Activated CD4-positive, alpha-beta T cell treated with anti-CD3 and anti-CD28 coated beads for 36 hours (primary cell): ENCODE data around the gene IGSF21. TPM values are rescaled to one million over a fixed set of nuclear protein-coding genes. Genes with fewer than 3 reads are reported as not detected.
A peak's percentile ranks its signal among the peaks of the same experiment; 100 is the strongest.

Experiments
- ATAC-seq: fragments of 200-7000 bp; cut with Tn5 transposase; one replicate; pipeline ENCODE4 v1.10.0; 2021; ENCODE audit warnings: mild to moderate bottlenecking, moderate library complexity
- CTCF ChIA-PET: fragments of 350-600 bp; sonication (Branson Sonifier 250); formaldehyde crosslinking; loops from one replicate; lab custom pipeline; 2021; ENCODE audit warnings: antibody characterized with exemption; lab: Charles Lee
- POLR2A ChIA-PET: fragments of 350-600 bp; sonication (Branson Sonifier 250); formaldehyde crosslinking; loops from one replicate; lab custom pipeline; 2021; ENCODE audit warnings: antibody characterized with exemption, inconsistent platforms; lab: Charles Lee
- DNase-seq: peaks from one replicate; pipeline ENCODE4 v3.0.0-alpha.2; 2020
- H3K27ac Mint-ChIP-seq: one replicate; pipeline ENCODE4 v1.8.0; 2021; ENCODE audit warnings: mixed read lengths
- H3K27me3 Mint-ChIP-seq: one replicate; pipeline ENCODE4 v1.8.0; 2021; ENCODE audit warnings: mixed read lengths
- H3K36me3 Mint-ChIP-seq: one replicate; pipeline ENCODE4 v1.8.0; 2021; ENCODE audit warnings: low read depth, mixed read lengths
- H3K4me1 Mint-ChIP-seq: one replicate; pipeline ENCODE4 v1.8.0; 2021; ENCODE audit warnings: mixed read lengths
- H3K4me3 Mint-ChIP-seq: one replicate; pipeline ENCODE4 v1.8.0; 2021; ENCODE audit warnings: mild to moderate bottlenecking, moderate library complexity, mixed read lengths
- H3K9me3 Mint-ChIP-seq: one replicate; pipeline ENCODE4 v1.8.0; 2021; ENCODE audit warnings: low read depth, mixed read lengths
- intact Hi-C, 2 experiments: fragments of 100-400 bp; cut with DNase I in 1 of 2; cut with micrococcal nuclease in 1 of 2; formaldehyde crosslinking; loops; one replicate each; pipeline versions ENCODE4 v1.14.2 to v1.15.1; 2022 to 2024; cut with DNase I, micrococcal nuclease
- total RNA-seq, 2 experiments: library from RNA; stranded (reverse); gene quantifications; one replicate each; pipeline ENCODE4 v1.2.3, GENCODE V29; 2021

The IGSF21 gene
- total RNA-seq, 2 experiments from 2014 or later: not detected

DNA sequence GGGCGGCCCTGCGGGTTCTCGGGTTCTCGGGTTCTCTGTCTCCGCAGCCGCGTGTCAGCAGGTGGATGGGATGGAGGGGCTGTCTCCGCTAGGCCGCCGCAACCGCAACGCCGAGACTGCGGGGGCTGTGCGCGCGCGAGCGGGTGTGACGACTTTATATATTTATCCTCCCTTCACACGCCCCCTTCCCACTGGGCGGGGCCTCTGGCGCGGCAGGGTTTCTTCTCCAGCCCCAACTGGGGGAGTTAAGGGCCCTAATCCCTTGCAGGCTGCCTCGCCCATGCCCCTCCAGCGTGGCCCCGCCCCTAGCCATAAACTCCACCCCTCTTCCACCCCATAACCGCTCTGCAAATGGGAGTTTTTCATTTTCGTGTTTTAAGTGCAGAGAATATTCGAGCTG lies 3.4 kb downstream of the IGSF21 start:
- intact Hi-C loops: no loop called here
- H3K27me3 Mint-ChIP-seq: peaks cover 58% of the 10 kb centered on the region
- ChIA-PET POLR2A (no interaction called here), CTCF (no interaction called here)
- no peaks in the 10 kb centered on the region for H3K36me3 Mint-ChIP-seq
- ATAC-seq (peak; percentile 75), DNase-seq (peak; percentile 51)
- peak overlapping the region; percentile 31 for H3K4me3 Mint-ChIP-seq
- peaks cover 9% of the 10 kb centered on the region for H3K4me1 Mint-ChIP-seq
- H3K27ac Mint-ChIP-seq: no peak overlapping the region
- H3K9me3 Mint-ChIP-seq: no peaks in the 10 kb centered on the region

DNA sequence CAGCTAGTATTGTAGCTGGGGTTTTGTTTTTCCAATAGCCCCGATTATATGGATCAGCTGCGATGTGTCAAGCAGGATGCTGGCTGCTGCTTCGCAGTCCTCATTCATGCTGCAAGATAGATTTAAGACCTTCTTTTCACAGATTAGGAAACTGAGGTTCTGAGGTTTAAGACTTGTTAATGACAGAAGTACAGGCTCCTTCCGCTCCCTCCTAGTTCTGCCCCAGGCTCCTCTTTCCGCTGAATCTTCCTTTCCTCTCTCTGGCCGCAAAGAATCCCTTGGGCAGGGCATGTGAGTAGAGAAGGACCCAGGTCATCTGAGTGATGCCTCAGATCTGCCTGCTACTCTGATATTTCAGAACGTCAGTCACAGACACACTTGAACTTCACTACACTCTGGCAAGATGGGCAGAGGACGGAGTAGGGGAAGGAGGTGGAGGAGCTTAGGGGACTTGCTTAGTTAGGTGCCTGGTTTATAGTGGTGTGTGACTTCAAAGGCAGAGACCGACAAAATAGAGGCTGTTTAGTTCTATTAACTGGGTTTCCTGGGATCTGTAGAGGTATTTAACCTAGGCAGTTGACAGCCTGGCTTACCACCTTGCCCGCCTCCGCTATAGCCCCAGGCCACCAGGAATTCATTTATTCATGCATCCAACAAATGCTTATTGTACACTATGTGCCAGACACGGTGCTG lies 4.2 kb downstream of the IGSF21 start:
- no peak for ATAC-seq
- H3K4me1 Mint-ChIP-seq: peaks cover 9% of the 10 kb centered on the region
- CTCF ChIA-PET: interaction anchor here (0.6 kb wide), 1 partner anchor 188 kb away, joined by 3 read pairs; no protein-coding TSS in a partner anchor
- POLR2A ChIA-PET: no interaction called here
- no peaks in the 10 kb centered on the region for H3K9me3 Mint-ChIP-seq
- H3K36me3 Mint-ChIP-seq: no peaks in the 10 kb centered on the region
- H3K27me3 Mint-ChIP-seq: peaks cover 60% of the 10 kb centered on the region
- no peak for DNase-seq
- H3K27ac Mint-ChIP-seq: no peak overlapping the region
- no peak overlapping the region for H3K4me3 Mint-ChIP-seq
- intact Hi-C loops: no loop called here

DNA sequence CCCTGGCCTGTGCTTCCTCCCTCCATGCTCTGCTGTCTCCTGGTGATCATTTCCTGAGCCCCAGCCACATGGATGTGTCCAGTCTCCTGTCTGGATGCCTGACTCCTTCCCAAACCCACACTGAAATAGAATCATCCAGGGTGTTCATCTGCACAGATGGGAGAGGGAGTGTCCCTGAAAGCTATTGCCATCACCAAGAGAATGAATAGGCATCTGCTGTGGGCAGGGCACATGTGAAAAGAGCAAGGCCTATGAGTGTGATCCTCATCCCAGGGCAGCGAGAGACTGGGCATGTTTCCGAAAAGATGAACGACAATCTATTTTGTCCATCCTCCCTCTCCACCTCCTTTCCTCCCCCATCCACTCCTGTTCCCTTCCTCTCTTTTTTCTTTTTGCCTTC lies 5.0 kb downstream of the IGSF21 start:
- Mint-ChIP-seq H3K4me3 (no peak overlapping the region), H3K4me1 (peaks cover 9% of the 10 kb centered on the region), H3K27ac (no peak overlapping the region), H3K36me3 (no peaks in the 10 kb centered on the region), H3K27me3 (peaks cover 58% of the 10 kb centered on the region), H3K9me3 (no peaks in the 10 kb centered on the region)
- ATAC-seq: no peak
- no peak for DNase-seq
- POLR2A ChIA-PET: no interaction called here
- CTCF ChIA-PET: no interaction called here
- intact Hi-C loops: no loop called here

DNA sequence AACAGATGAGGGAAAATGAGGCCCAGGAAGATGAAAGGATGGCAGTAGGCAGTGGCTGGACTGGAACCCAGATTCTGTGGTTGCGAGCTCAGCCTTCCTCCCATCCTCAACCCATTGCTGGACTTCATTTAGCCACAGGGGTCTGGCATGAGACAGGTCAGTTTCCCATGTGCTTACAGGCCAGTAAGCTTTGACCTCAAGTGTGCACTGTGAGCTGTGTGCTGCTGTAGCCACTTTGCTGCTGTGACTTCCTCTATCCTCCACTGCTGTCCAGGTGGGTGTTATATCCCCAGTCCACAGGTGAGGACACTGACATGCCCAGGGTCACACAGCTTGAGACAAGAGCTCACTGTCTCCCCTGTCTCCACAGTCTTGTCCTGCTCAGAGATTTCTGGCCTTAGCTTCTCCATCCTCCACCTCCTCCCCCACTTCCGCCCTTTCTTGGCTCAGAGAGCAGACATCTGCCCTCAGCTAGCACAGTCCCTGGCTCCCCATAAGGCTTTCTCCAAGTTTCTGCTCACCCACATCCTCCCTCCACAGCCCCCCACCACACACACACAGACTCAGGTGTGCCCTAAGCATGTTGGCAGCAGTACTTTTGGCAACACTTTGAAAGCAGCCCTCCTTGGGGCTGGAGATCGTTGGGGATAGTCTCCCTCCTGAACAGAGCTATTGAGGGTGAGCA lies 7.3 kb downstream of the IGSF21 start:
- Mint-ChIP-seq H3K27ac (no peak overlapping the region), H3K27me3 (peaks cover 55% of the 10 kb centered on the region)
- POLR2A ChIA-PET: no interaction called here

DNA sequence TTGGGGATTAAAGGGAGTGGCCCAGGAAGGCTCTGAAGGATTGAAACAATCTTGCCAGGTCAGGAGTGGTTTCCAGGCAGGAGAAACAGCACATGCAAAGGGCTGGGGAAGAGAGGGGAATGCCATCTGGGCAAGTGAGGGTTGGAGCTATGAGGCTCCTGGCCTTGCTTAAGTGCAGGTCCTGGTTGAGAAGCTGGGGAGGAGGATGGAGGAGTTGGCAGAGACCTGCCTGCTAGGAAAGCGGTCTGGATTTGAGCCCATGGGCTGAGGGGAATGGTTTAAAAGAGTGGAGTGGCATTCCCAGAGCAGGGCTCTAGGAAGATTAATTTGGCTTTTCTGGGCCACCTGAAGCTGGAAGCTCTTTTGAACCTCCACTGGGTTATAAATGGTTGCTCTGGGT lies 9.2 kb downstream of the IGSF21 start:
- no peaks in the 10 kb centered on the region for H3K36me3 Mint-ChIP-seq
- ATAC-seq (no peak), DNase-seq (no peak)
- intact Hi-C loops: no loop called here
- ChIA-PET CTCF (interaction anchor here (1.0 kb wide), 1 partner anchor 455 kb away, joined by 4 read pairs; no protein-coding TSS in a partner anchor), POLR2A (no interaction called here)
- no peaks in the 10 kb centered on the region for H3K4me1 Mint-ChIP-seq
- H3K27ac Mint-ChIP-seq: no peak overlapping the region
- no peak overlapping the region for H3K4me3 Mint-ChIP-seq
- peaks cover 54% of the 10 kb centered on the region for H3K27me3 Mint-ChIP-seq
- H3K9me3 Mint-ChIP-seq: no peaks in the 10 kb centered on the region

More for the DNA sequence above, 7.3 kb downstream of the IGSF21 start:
- Mint-ChIP-seq H3K4me1 (peaks cover 5% of the 10 kb centered on the region), H3K9me3 (no peaks in the 10 kb centered on the region), H3K4me3 (no peak overlapping the region), H3K36me3 (no peaks in the 10 kb centered on the region)
- ATAC-seq: no peak
- CTCF ChIA-PET: interaction anchor here (0.5 kb wide), 1 partner anchor 360 kb away, joined by 3 read pairs; no protein-coding TSS in a partner anchor
- DNase-seq: no peak
- intact Hi-C loops: no loop called here

DNA sequence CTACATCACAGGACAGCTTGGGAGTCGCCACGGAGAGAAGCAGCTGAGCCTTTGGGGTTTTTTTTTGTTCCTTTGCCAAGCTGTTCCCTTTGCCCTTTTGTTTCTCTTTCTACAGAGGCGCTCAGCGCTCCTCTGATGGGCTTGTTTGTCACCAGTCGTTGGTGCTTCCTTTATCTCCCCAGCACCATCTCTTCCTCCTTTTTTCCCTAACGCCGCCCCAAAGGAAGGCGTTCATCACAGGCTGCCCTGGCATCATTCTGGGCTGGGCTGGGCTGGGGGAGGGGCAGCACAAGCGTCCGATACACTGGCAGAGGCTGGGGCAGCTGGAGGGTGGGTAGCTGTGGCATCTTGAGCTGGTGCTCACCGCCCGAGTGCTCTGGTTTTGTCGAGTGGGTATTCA lies 10.5 kb downstream of the IGSF21 start:
- no peaks in the 10 kb centered on the region for H3K9me3 Mint-ChIP-seq
- no peaks in the 10 kb centered on the region for H3K4me1 Mint-ChIP-seq
- H3K27ac Mint-ChIP-seq: no peak overlapping the region
- peaks cover 49% of the 10 kb centered on the region for H3K27me3 Mint-ChIP-seq
- POLR2A ChIA-PET: no interaction called here
- no peak overlapping the region for H3K4me3 Mint-ChIP-seq
- CTCF ChIA-PET: interaction anchor here (0.6 kb wide), 1 partner anchor 116 kb away, joined by 3 read pairs; no protein-coding TSS in a partner anchor
- ATAC-seq (no peak), DNase-seq (no peak)
- intact Hi-C loops: no loop called here
- no peaks in the 10 kb centered on the region for H3K36me3 Mint-ChIP-seq

DNA sequence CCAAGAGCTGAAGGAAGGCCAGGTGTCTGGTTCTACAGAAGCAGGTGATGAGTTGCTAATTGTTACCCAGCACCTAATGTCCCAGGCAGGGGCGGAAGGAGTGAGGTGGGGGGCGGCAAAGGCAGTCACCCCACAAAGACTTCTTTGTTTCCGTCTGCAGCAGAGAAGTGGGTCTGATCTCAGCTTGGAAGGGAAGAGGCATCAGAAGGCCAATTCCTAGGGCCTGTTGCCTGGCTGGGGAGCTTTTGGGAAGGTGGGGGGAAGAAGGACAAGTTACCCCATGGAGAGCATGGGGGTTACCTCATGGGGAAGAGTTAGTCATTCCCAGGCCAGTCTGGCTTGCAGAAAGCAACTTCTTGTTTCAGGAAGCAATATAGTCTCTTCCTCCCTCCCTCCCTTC lies 10.9 kb downstream of the IGSF21 start:
- no peaks in the 10 kb centered on the region for H3K36me3 Mint-ChIP-seq
- peaks cover 47% of the 10 kb centered on the region for H3K27me3 Mint-ChIP-seq
- ATAC-seq (no peak), DNase-seq (no peak)
- H3K4me3 Mint-ChIP-seq: no peak overlapping the region
- ChIA-PET CTCF (no interaction called here), POLR2A (interaction anchor here (0.6 kb wide), 1 partner anchor 9 kb away, joined by 3 read pairs; no protein-coding TSS in a partner anchor)
- no peaks in the 10 kb centered on the region for H3K4me1 Mint-ChIP-seq
- H3K9me3 Mint-ChIP-seq: no peaks in the 10 kb centered on the region
- H3K27ac Mint-ChIP-seq: no peak overlapping the region
- intact Hi-C loops: no loop called here

DNA sequence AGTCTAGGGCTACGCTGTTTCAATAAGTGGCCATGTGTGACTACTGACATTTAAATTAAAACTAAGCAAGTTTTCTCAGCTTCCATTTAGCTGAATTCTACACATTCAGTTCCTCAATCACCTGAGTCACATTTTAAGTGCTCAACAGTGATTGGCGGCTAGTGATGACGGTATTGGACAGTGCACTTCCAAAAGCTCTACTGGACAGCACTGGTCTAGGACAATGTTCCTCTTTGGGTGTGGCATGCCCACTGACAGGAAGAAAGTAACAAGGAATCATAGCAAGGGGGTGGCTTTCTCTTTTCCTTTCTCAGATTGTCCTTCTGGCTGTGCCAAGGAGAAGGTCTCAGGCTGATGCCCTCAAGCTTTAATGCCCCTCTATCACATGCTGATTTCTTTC lies 11.7 kb downstream of the IGSF21 start:
- H3K4me1 Mint-ChIP-seq: no peaks in the 10 kb centered on the region
- no peak overlapping the region for H3K27ac Mint-ChIP-seq
- intact Hi-C loops: no loop called here
- no peak for ATAC-seq
- POLR2A ChIA-PET: no interaction called here
- peaks cover 43% of the 10 kb centered on the region for H3K27me3 Mint-ChIP-seq
- no peak overlapping the region for H3K4me3 Mint-ChIP-seq
- CTCF ChIA-PET: no interaction called here
- no peaks in the 10 kb centered on the region for H3K36me3 Mint-ChIP-seq
- H3K9me3 Mint-ChIP-seq: no peaks in the 10 kb centered on the region
- DNase-seq: no peak

DNA sequence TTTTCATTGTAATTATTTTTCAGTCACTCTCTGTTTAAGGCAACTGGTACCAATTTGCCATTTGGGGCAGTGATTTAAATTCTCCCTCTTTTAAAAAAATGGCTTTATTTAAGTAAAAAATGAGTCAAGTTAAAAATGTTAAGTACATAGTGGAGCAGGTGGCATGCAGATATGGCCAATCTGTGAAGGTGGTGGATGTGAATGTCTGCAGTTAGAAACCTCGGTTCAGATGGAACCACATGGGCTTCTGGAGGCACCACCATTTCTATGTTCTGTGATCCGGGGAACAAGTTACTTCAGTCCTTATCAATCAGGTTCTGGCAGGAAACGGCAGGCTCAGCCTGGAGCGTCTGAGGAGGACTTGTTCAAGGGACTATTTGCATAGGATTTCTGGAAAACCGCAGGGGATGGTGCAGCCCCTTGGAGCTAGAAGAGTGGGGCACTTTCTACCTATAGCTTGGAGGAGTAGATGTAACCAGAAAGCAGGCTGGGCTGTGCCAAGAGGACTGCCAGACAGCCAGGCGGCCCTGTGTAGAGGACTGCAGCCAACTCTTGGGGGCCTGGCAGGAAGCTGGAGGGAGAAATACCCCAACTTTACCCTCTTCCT lies 12.3 kb downstream of the IGSF21 start:
- peaks cover 42% of the 10 kb centered on the region for H3K27me3 Mint-ChIP-seq
- no peak overlapping the region for H3K27ac Mint-ChIP-seq
- no peak overlapping the region for H3K4me3 Mint-ChIP-seq
- intact Hi-C loops: no loop called here
- CTCF ChIA-PET: no interaction called here
- ATAC-seq (no peak), DNase-seq (no peak)
- POLR2A ChIA-PET: no interaction called here
- H3K36me3 Mint-ChIP-seq: no peaks in the 10 kb centered on the region
- no peaks in the 10 kb centered on the region for H3K9me3 Mint-ChIP-seq
- no peaks in the 10 kb centered on the region for H3K4me1 Mint-ChIP-seq

DNA sequence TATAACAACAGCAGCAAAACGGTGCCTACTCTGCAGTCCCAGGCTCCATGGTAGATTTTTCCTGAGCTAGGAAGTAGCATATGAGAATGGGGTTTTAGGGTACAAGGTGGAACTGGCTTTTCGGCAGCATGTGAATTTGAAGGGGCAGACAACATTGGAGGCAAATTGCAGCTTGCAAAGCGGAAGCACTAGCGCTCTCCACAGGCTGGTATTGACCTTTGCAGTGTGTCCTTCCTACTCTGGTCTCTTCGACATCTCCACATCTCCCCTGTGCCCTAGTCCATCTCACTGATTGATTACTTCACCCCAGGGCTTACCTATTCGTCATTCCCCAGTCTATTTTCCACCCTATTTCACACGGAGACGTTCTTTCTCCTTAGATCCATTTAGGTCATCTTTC lies 13.0 kb downstream of the IGSF21 start:
- Mint-ChIP-seq H3K36me3 (no peaks in the 10 kb centered on the region), H3K9me3 (no peaks in the 10 kb centered on the region), H3K27ac (no peak overlapping the region), H3K27me3 (peaks cover 34% of the 10 kb centered on the region), H3K4me1 (no peaks in the 10 kb centered on the region), H3K4me3 (no peak overlapping the region)
- POLR2A ChIA-PET: no interaction called here
- ATAC-seq (no peak), DNase-seq (no peak)
- intact Hi-C loops: no loop called here
- CTCF ChIA-PET: interaction anchor here (0.6 kb wide), 1 partner anchor 1550 kb away, joined by 4 read pairs; no protein-coding TSS in a partner anchor

DNA sequence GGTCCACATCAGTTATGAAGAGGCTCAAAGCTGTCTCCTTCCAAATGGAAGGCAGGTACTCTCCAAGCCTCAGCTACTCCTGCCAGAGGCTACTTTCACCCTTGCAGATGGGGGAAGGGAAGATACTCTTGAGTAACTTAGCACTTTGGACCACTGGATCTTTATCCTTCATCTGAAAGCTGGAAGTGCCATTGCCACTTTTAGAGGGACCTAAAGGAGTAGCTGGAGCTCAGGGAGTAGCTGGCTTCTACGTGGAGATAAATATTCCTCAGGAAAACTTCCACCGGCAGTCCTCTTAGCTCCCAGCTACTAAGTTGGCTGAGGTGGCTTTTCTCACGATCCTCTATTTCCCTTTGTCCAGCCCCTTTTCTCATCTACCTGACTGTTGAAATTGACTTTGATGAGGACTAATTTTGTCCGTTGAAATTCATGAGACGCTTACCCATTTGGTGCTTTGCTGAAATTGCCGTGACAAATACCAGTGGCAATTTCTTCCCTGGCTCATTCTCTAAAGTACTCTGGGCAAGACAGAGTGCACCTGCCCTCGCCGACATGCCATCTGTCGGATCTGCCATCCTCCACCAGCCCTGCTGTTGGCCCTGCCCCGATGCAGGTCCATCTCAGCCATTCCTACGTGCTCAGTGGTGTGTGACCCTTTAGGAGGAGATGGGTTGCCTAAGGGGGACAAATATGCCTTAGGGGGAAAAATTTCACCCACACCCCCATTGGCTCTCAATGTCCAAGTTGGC lies 13.6 kb downstream of the IGSF21 start:
- no peak for DNase-seq
- ChIA-PET CTCF (interaction anchor here (0.6 kb wide), 1 partner anchor 1549 kb away, joined by 4 read pairs; no protein-coding TSS in a partner anchor), POLR2A (no interaction called here)
- H3K4me3 Mint-ChIP-seq: no peak overlapping the region
- H3K27me3 Mint-ChIP-seq: peaks cover 31% of the 10 kb centered on the region
- H3K36me3 Mint-ChIP-seq: no peaks in the 10 kb centered on the region
- no peaks in the 10 kb centered on the region for H3K4me1 Mint-ChIP-seq
- H3K27ac Mint-ChIP-seq: no peak overlapping the region
- ATAC-seq: no peak
- H3K9me3 Mint-ChIP-seq: no peaks in the 10 kb centered on the region
- intact Hi-C loops: no loop called here
